Stomach smooth muscle (tissue), 2 donors: Measurements from ENCODE around the gene TINAGL1.

ENCODE experiments used
- H3K27ac ChIP-seq: one replicate; pipeline ENCODE4 v1.7.0; 2013; ENCODE audit warnings: mild to moderate bottlenecking, low read length, inconsistent platforms
- H3K27me3 ChIP-seq, 2 donors: one replicate each; pipeline ENCODE4 v1.7.0; 2013; ENCODE audit warnings: low read length in 2 of 2; ENCODE audit not compliant: insufficient read depth in 2 of 2, control insufficient read depth in 1 of 2
- H3K36me3 ChIP-seq, 2 donors: one replicate each; pipeline ENCODE4 v1.7.0; 2013; ENCODE audit warnings: low read length in 2 of 2; ENCODE audit not compliant: control insufficient read depth in 2 of 2, insufficient read depth in 2 of 2
- H3K4me1 ChIP-seq: one replicate; pipeline ENCODE4 v1.7.0; 2013; ENCODE audit warnings: low read length; ENCODE audit not compliant: control insufficient read depth, insufficient read depth
- H3K4me3 ChIP-seq, 2 donors: one replicate each; pipeline ENCODE4 v1.7.0; 2013; ENCODE audit warnings: low read length in 2 of 2
- H3K9ac ChIP-seq, 2 donors: one replicate each; pipeline ENCODE4 v1.7.0; 2013; ENCODE audit warnings: low read length in 2 of 2, mild to moderate bottlenecking in 1 of 2
- H3K9me3 ChIP-seq, 2 donors: one replicate each; pipeline ENCODE4 v1.7.0; 2013; ENCODE audit warnings: low read length in 2 of 2; ENCODE audit not compliant: control insufficient read depth in 2 of 2
- donor health status: healthy.
- donor health status: Pancreatic carcinoma.

TINAGL1 gene

DNA sequence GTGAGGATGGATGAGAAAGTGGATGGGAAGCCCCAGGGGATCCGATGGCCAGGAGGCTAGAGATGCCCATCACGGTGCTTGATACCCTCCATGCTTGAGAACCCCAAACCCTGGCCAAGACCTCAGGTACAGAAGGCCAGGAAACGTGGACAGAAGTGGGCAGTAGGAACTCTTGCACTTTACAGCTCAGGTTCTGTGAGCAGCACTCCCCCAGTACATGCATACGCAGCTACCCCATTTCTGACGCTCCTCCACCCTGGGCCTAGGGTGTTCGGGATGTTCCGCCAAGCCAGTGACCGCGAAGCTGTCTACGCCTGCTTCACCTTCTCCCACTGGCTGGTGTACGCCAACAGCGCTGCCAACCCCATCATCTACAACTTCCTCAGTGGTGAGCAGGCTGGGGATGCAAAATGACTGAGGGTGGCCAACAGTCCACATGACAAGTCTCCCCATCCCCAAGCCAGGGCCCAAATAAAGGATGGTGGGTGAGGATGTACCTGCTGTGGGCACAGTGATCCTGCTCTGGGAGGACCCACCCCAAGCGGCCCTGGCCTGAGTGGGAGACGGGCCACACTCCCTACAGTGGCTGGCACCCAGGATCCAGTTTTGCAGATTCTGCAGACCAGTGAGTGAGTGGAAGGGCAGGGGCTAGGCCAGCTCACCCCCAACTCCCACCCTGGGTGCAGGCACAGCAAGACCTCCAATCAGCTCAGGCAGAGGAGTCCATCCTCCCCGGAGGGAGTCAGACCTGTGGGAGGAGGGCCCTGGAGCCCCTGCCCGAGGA lies 48.6 kb downstream of the TINAGL1 start:
- H3K27me3 ChIP-seq: no peaks in the 10 kb centered on the region
- H3K36me3 ChIP-seq: peaks cover 13 to 20% of the 10 kb centered on the region in 2 donors
- H3K4me1 ChIP-seq: peaks cover 29% of the 10 kb centered on the region
- no peak overlapping the region for H3K9ac ChIP-seq
- no peak overlapping the region for H3K27ac ChIP-seq
- no peak overlapping the region for H3K4me3 ChIP-seq
- no peaks in the 10 kb centered on the region for H3K9me3 ChIP-seq

DNA sequence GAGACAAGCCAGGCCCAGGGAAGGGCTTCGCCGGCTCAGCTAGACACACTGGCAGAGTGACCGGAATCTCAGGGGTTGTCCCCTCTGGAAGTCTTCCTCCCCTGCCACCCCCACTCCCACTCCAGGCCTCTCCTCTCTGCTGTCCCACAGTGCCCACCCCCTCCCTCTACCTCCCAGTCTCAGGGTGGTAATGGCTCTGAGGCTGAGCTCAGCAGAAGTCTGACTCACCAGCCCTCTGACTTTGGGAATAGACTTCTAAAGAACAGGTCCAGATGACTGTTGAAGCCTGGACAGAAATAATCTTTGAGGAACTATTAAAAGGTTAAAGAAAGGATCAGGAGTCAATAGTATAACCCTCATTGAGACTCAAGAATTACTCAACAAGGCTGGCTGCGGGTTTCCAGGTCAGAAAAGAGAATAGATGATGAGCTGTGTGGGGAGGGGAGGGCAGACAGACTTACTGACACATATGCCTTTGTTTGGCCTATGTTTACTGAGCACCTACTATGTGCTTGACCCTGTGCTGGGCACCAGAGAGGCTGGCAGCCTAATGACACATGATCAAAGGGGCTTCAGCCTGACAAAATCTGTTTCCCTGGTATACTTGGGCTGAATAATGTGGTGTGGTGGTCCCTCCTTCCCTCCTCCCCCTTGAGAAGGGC lies 49.4 kb downstream of the TINAGL1 start:
- peaks cover 29% of the 10 kb centered on the region for H3K4me1 ChIP-seq
- no peak overlapping the region for H3K27ac ChIP-seq
- H3K9me3 ChIP-seq: no peaks in the 10 kb centered on the region
- no peak overlapping the region for H3K9ac ChIP-seq
- peaks cover 21 to 28% of the 10 kb centered on the region in 2 donors for H3K36me3 ChIP-seq
- no peak overlapping the region for H3K4me3 ChIP-seq
- no peaks in the 10 kb centered on the region for H3K27me3 ChIP-seq

DNA sequence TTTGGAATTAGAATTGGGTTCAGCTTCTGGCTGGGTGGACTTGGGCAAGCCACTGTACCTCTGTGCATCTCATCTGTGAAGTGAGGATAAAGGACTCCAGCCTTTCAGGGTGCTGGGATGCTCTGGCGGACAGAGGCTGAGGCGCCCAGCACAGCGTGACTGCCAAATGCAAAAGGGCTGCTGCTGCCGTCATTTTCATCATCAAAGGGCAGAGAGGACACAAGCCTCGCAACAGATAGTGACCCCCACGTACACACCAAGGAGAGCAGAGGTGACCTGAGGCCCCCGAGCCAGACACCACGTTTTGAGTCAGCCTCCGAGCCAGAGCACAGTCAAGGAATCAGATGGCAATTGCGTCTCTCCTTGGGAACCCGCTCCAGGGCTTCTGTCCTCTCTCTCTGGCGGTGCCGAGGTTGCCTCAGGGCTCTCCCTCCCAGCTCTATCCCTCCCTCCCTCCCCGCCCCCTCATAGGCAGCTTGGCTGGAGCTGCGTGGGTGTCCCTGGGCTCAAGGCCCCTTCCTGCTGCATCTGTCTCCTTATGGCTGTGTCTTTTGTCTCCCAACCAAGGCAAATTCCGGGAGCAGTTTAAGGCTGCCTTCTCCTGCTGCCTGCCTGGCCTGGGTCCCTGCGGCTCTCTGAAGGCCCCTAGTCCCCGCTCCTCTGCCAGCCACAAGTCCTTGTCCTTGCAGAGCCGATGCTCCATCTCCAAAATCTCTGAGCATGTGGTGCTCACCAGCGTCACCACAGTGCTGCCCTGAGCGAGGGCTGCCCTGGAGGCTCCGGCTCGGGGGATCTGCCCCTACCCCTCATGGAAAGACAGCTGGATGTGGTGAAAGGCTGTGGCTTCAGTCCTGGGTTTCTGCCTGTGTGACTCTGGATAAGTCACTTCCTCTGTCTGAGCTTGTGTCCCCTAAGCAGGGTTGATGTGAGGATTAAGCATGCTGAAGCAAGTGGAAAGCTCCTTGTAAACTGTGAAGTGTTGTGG lies 50.2 kb downstream of the TINAGL1 start:
- Histone ChIP-seq H3K4me1 (peaks cover 27% of the 10 kb centered on the region), H3K27ac (peak overlapping the region; percentile 75), H3K27me3 (no peaks in the 10 kb centered on the region), H3K9me3 (no peaks in the 10 kb centered on the region), H3K4me3 (no peak overlapping the region), H3K9ac (no peak overlapping the region), H3K36me3 (peaks cover 28 to 36% of the 10 kb centered on the region in 2 donors)

DNA sequence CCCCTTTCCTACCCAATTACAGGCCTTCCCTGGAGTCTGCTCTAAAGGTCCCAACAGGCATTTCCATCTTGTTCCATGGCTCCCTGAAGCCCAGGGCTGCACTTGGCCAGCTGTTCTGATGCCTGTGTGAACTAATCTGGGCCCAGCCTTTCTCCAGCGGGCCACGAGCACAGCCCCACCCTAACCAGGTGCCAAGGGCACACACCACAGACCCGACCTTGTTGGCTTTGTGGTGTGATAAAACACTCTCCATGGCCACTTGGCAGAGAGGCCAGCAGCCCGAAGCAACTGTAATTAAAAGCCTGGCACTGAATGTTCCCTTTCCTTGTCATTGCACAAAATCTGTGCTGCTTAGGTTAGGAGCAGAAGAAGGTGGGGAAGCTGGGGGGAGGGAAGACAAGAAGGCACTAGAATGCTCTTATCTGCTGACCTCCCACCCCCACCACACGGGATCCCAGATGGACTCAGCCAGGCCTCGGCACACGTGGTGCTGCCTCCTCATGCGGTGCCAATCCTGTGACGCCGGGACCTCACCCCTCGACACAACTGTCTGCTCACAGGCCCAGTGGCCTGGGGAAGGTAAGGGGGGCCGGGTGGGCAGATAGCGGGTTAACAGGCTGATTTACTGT lies 51.1 kb downstream of the TINAGL1 start:
- Histone ChIP-seq H3K4me3 (no peak overlapping the region), H3K27ac (peak overlapping the region; percentile 75), H3K9ac (peak overlapping the region in 1 of 2 donors; percentile 21), H3K36me3 (peaks cover 36 to 45% of the 10 kb centered on the region in 2 donors), H3K9me3 (no peaks in the 10 kb centered on the region), H3K27me3 (no peaks in the 10 kb centered on the region), H3K4me1 (peaks cover 27% of the 10 kb centered on the region)

DNA sequence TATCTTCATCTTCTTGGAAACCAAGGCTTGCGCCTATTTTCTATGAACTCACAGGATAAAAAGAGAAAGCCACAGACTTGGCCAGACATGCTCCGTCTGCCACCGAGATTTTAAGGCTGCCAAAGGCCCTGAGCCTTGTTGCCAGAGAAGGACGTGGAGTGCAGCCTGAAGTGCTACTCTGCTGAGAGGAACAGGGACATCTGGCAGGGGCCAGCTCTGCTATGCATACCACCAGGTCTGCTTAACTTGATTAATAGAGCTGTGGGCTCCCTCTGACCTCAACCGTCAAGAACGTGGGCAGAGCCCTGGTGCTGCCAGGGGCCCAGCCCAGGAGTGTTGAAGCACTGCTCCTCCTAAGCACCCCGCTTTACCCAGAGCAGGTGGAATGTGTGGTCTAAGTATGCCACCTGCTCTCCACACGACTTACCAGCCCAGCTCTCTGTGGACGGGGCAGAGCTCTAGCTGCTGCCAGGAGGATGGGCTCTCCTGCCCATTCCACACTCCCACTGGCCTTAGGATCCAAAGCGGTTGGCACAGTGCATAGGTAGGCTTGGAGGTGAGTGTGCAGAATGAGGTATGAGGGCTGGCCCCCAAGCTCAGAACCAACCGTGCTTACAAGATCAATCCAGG lies 51.7 kb downstream of the TINAGL1 start:
- H3K4me1 ChIP-seq: peaks cover 27% of the 10 kb centered on the region
- no peaks in the 10 kb centered on the region for H3K9me3 ChIP-seq
- peak overlapping the region in 1 of 2 donors; percentile 21 for H3K9ac ChIP-seq
- no peak overlapping the region for H3K4me3 ChIP-seq
- H3K27me3 ChIP-seq: no peaks in the 10 kb centered on the region
- H3K36me3 ChIP-seq: peaks cover 43 to 52% of the 10 kb centered on the region in 2 donors
- H3K27ac ChIP-seq: peak overlapping the region; percentile 75

DNA sequence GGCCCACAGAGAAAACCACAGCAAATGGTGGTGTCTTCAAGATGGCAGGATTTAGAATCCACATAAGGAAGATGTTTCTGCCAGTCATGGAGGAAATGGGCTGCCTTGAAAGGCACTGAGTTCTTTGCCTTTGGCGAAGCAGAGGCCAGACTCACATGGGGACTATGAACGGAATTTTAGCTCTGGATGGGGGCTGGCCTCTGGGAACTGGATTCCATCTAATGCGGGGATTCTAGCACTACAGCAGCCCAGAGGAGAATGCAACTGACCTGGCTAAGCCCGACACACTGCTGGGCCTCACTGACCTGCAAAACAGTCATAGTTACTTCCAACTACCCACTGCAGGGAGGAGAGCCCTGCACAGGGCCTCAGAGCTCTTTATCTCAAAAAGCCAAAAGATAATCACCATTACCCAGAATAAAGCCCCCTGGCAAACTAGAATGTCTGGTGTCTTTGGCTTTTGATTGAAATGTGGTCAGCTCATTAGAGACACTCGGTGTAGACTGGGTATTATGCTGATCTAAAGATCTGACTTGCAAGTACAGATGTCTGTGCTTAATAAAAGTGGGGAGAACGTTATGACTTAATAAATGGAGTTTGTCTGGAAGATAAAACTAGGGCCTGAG lies 52.7 kb downstream of the TINAGL1 start:
- Histone ChIP-seq H3K27ac (peak overlapping the region; percentile 75), H3K27me3 (no peaks in the 10 kb centered on the region), H3K4me3 (no peak overlapping the region), H3K4me1 (peaks cover 27% of the 10 kb centered on the region), H3K36me3 (peaks cover 44 to 58% of the 10 kb centered on the region in 2 donors), H3K9me3 (no peaks in the 10 kb centered on the region), H3K9ac (no peak overlapping the region)

DNA sequence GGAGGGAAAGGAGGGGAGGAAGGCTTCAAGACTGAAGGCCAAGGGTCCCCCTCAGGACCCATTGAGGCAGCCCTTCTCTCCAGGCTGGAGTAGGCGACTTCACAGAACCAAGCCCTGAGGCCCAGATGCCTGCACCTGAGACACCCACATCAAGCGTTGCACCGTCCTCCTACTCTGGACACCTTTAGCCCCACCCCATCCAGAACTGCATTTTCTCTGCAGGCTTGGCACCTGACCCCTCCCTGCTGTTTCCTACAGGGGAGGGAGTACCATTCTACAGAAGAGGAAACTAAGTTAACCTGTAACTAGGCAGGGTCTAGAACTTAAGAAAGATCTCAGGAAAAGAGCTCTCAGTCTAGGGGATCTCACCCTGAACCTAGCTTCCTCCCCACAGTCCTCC lies 56.3 kb downstream of the TINAGL1 start:
- Histone ChIP-seq H3K9me3 (no peaks in the 10 kb centered on the region), H3K4me3 (no peak overlapping the region), H3K27me3 (no peaks in the 10 kb centered on the region), H3K4me1 (peaks cover 20% of the 10 kb centered on the region), H3K27ac (no peak overlapping the region), H3K36me3 (peaks cover 49 to 60% of the 10 kb centered on the region in 2 donors), H3K9ac (peak overlapping the region in 1 of 2 donors; percentile 36)

DNA sequence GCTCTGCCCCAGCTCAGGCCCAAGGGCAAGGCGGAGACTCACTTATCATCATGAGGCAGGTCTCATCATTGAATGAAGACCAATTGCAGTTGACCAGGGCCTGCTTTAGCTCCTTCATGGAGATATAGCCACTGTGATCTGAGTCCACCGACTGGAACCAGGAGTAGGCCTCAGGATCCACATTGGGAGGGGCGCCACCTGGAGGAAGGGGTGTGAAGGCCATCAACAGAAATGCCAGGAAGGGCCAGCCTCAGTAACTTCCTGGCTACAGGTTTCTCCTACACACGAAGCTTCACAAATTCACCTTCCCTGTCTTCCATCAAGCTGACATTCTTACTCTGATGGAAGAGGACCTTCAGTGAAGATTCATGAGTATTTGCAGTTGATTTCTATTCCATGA lies 56.8 kb downstream of the TINAGL1 start:
- Histone ChIP-seq H3K4me1 (peaks cover 16% of the 10 kb centered on the region), H3K4me3 (no peak overlapping the region), H3K27me3 (no peaks in the 10 kb centered on the region), H3K9me3 (no peaks in the 10 kb centered on the region), H3K36me3 (peaks cover 49 to 57% of the 10 kb centered on the region in 2 donors), H3K9ac (peak overlapping the region in 1 of 2 donors; percentile 36), H3K27ac (no peak overlapping the region)
